GM12874 (cell line): ENCODE data around the gene CYP3A7.

Source experiments
- TF ChIP-seq, protein P1 (sequence below): IDR thresholded peaks from 2 replicates; pipeline ENCODE4 v1.5.1; 2011; ENCODE audit warnings: low read depth, mild to moderate bottlenecking, control low read depth, low read length, moderate library complexity; ENCODE audit not compliant: insufficient read depth

Gene CYP3A7

DNA sequence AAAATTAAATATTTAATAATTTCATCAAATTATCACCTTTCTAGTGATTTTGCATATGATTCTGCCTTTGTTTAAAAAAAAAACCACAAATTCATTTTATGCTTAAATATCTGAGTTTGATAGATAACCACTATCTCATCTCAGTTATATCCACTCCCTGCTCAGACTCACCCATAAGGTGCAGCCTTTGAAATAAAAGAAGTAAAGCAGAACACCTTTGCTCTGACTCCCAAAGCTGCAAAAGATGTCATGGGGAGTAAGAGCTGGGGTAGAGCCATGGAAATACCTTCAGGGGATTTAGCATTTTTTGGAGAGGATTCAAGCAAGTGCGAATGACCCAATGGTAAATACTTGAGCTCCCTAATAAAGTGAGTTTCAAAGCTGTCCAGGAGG lies 40.1 kb downstream of the CYP3A7 start:
- TF ChIP-seq, protein P1, sequence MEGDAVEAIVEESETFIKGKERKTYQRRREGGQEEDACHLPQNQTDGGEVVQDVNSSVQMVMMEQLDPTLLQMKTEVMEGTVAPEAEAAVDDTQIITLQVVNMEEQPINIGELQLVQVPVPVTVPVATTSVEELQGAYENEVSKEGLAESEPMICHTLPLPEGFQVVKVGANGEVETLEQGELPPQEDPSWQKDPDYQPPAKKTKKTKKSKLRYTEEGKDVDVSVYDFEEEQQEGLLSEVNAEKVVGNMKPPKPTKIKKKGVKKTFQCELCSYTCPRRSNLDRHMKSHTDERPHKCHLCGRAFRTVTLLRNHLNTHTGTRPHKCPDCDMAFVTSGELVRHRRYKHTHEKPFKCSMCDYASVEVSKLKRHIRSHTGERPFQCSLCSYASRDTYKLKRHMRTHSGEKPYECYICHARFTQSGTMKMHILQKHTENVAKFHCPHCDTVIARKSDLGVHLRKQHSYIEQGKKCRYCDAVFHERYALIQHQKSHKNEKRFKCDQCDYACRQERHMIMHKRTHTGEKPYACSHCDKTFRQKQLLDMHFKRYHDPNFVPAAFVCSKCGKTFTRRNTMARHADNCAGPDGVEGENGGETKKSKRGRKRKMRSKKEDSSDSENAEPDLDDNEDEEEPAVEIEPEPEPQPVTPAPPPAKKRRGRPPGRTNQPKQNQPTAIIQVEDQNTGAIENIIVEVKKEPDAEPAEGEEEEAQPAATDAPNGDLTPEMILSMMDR, result no peak

DNA sequence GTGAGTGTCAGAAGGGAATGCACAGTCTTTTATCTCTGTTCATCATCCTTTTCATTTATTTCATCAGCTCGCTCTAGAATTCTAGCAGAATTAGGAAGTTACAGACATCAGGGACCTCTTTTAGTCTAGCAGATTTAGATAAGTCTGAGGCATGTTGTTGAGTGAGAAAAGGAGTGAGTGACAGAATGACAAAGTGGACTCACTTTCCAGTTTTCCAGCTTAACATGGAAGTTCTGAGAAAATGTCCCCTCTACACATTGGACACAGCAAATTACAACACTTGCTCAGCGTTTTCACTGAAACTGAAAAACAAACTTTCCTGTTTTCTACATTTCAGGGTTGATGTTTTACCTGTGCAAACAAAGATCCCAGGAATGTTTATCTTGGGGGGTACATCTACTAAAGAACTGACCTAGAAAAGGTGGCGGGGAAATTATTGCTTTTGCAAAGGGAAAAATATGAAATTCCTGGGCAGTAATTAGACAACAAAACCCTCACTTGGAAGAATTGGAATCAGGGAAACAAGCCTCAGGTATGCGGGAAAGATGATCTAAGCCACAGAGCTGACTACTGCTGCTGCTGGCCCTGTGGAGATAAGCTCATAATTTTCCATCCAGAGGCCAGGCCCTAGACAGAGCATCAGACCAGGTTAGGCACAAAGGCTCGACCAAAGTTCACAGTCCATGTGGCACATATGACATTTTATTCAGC lies 40.6 kb downstream of the CYP3A7 start:
- TF ChIP-seq, protein P1, result no peak

- TF ChIP-seq, protein P1, result no peak
These were observed 41.4 kb downstream of the CYP3A7 start for GRCh38 chr7:99693427-99694200.

GRCh38 chr7:99693100-99693426 lies 41.9 kb downstream of the CYP3A7 start:
- TF ChIP-seq, protein P1, result no peak

DNA sequence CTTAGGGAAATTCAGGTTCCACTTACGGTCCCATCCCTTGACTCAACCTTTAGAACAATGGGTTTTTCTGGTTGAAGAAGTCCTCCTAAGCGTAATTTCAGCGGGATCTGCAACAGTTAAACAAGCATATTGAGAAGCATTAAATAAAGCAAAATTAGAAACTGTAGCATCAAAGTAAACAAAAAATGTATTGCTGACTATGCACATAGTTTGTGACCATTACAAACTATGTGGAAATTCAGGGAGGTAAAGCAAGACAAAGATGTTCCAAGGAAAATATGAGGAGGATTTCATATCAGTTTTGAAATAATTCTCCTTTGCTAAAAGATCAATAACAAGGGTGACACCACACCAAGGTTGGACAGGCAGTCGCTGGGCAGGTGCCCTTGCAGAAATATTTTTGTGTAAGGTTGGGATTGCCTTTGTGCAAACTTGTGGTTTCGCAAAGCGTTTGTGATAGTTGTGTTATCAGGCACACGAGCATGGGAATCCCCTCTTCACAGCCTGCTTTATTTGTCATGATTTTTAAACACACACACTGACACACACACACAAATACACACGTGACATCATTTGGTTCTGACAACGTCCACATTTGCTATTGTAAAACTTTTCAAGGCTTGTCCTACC lies 49.8 kb downstream of the CYP3A7 start:
- TF ChIP-seq, protein P1, result no peak

GRCh38 chr7:99679400-99680191 lies 55.4 kb downstream of the CYP3A7 start, which contains the start of gene CYP3A5:
TSS of gene CYP3A5 (minus strand) at chr7:99679996. CDS start at chr7:99679896, 100 bp downstream.
- TF ChIP-seq, protein P1, result no peak

DNA sequence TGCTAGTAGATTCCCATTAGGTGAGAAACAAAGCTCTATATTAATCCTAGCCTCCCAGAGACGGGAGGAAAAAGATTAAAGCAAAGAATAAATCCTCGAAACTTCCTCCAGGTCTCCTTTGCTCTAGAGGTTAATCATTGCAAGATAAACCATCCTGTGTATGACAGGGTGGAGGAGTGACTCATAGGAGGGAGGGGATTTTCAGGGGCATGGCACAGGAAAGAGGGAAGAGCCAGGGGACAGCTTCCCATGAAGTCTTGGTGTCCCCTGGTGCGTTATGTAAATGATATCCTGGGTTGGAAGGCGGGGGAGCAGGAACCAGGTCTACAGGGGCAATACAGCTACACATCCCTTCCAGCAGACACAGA lies 56.0 kb downstream of the CYP3A7 start:
- TF ChIP-seq, protein P1, result no peak
